ENCODE results near the gene CTDSP1. TPM values are rescaled to one million over a fixed set of nuclear protein-coding genes. Genes with fewer than 3 reads are reported as not detected.

Gene CTDSP1
- total RNA-seq, 1 donor from 2014 or later, result 114 TPM

GRCh38 chr2:218396688-218397462, 2.8 kb upstream of the CTDSP1 start:
- Mint-ChIP-seq H3K4me3 (ENCODE audit: low read depth) (peak overlapping the region; percentile 86), H3K27ac (peak overlapping the region; percentile 93), H3K36me3 (ENCODE audit: low read depth) (peaks cover 9% of the 10 kb centered on the region), H3K27me3 (ENCODE audit: low read depth) (no peaks in the 10 kb centered on the region), H3K4me1 (ENCODE audit: low read depth) (peaks cover 33% of the 10 kb centered on the region), H3K9me3 (no peaks in the 10 kb centered on the region)
- intact Hi-C loops (cut with micrococcal nuclease), result loop anchor here (1.0 to 5.0 kb wide), 11 partner anchors 9 to 882 kb away; partner anchors contain the start of genes AAMP, BCS1L, CNOT9 and CNPPD1
- DNase-seq (ENCODE audit: low spot score), result peak; percentile 76

- intact Hi-C loops (cut with micrococcal nuclease), result loop anchor here (1.0 to 5.0 kb wide), 3 partner anchors 120 to 882 kb away; partner anchors contain the start of genes CNPPD1, DNAJB2 and RETREG2
- Mint-ChIP-seq H3K4me1 (ENCODE audit: low read depth) (peaks cover 33% of the 10 kb centered on the region), H3K27ac (peak overlapping the region; percentile 93), H3K4me3 (ENCODE audit: low read depth) (peak overlapping the region; percentile 86), H3K36me3 (ENCODE audit: low read depth) (peaks cover 14% of the 10 kb centered on the region), H3K9me3 (no peaks in the 10 kb centered on the region), H3K27me3 (ENCODE audit: low read depth) (no peaks in the 10 kb centered on the region)
- DNase-seq (ENCODE audit: low spot score), result no peak
Observed at GRCh38 chr2:218397463-218397819, 2.2 kb upstream of the CTDSP1 start.

GRCh38 chr2:218397820-218398436, 1.7 kb upstream of the CTDSP1 start:
- no peaks in the 10 kb centered on the region for H3K27me3 Mint-ChIP-seq (ENCODE audit: low read depth)
- H3K27ac Mint-ChIP-seq, result peak overlapping the region; percentile 93
- intact Hi-C loops (cut with micrococcal nuclease), result loop anchor here (1.0 to 5.0 kb wide), 3 partner anchors 119 to 881 kb away; partner anchors contain the start of genes CNPPD1, DNAJB2 and RETREG2
- peak overlapping the region; percentile 86 for H3K4me3 Mint-ChIP-seq (ENCODE audit: low read depth)
- H3K9me3 Mint-ChIP-seq, result no peaks in the 10 kb centered on the region
- H3K36me3 Mint-ChIP-seq (ENCODE audit: low read depth), result peaks cover 18% of the 10 kb centered on the region
- H3K4me1 Mint-ChIP-seq (ENCODE audit: low read depth), result peaks cover 33% of the 10 kb centered on the region
- peak; percentile 70 for DNase-seq (ENCODE audit: low spot score)

DNA sequence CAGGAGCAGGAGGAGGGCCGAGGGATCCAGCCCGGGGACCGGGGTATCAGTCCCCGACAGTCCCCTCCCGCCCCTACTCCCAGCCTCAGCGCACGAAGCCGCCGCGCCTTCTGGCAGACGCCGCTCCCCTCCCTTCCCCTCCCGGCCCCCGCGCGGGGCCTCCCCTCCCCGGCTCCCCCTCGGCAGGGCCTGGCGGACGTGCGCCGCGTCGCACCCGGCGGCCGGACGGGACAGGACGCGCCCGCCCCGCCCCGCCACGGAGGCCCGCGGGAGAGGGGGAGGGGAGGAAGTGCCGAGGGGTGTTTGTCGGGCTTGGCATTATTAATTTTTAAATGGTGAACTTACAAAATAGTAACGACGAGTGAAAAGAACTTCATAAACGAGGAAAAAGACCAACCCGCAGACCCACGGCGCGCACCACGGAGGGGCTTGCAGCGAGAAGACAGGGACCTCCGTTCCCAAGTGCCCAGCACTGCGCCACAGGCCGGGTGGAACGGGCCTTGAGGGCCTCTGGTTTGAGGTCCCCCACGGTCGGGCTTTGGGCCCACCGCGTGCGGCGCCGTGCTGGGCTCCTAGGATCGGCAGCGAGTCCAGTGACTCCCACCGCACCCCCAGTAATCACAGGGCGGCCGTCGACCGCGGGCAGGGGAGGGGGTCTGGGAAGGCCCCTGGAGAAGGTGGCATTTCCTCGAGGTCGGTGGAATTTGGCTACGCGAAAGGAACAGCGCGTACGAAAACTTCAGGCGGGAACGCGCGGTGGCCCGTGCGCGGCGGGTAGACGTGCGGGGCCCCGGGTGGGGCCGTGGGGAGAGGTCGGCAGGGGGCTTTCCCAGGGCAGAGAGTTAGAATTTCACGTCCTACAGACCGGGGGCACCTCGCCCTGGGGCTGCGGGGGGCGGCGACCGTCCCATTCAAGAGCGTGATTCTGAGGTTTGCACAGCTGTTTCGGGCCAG, 954 bp upstream of the CTDSP1 start:
- no peaks in the 10 kb centered on the region for H3K9me3 Mint-ChIP-seq
- DNase-seq (ENCODE audit: low spot score), result peak; percentile 64
- peak overlapping the region; percentile 86 for H3K4me3 Mint-ChIP-seq (ENCODE audit: low read depth)
- intact Hi-C loops (cut with micrococcal nuclease), result loop anchor here (5.0 kb wide), 2 partner anchors 119 to 779 kb away; partner anchors contain the start of genes CNPPD1 and RETREG2
- peak overlapping the region; percentile 93 for H3K27ac Mint-ChIP-seq
- peaks cover 26% of the 10 kb centered on the region for H3K36me3 Mint-ChIP-seq (ENCODE audit: low read depth)
- no peaks in the 10 kb centered on the region for H3K27me3 Mint-ChIP-seq (ENCODE audit: low read depth)
- H3K4me1 Mint-ChIP-seq (ENCODE audit: low read depth), result peaks cover 35% of the 10 kb centered on the region

DNA sequence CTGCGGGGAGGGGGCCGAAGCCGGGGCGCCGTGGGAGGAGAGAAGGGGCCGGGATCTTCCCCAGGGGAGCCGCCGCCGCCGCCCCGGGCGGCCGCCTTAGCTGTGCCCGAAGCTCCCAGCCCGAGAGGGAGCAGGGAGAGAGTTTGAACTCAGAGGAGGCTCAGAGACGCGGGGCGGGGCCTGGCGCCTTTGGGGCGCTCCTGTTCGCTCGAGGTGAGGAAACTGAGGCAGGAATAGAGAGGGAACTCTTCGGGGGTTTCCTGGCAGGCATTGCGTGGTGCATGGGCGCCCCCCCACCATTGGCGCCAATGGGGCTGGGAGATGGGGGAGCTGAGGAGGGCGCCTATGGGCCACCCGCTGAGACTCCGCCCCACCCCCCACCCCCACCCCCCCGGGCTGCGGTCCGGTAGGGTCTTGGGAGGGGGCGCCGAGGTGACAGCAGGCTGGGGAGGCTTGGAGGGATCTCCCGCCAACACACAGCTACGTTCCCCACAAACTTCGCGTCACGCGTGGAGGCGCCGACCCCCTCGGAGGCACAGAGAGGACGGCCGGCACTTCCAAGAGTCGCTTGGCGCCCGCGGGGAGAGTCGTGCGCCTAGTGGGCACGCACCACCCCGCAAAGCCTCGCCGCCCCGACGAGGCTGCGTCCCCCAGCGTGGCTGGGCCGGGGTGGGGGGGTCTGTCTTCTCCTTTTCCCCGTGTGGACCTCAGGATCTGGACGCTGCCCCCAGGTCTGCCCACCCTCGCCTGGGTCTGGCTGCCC, 680 bp downstream of the CTDSP1 start:
- Mint-ChIP-seq H3K4me3 (ENCODE audit: low read depth) (peak overlapping the region; percentile 93), H3K27ac (peak overlapping the region; percentile 83), H3K4me1 (ENCODE audit: low read depth) (peaks cover 35% of the 10 kb centered on the region), H3K27me3 (ENCODE audit: low read depth) (no peaks in the 10 kb centered on the region), H3K9me3 (no peaks in the 10 kb centered on the region), H3K36me3 (ENCODE audit: low read depth) (peaks cover 40% of the 10 kb centered on the region)
- DNase-seq (ENCODE audit: low spot score), result peak; percentile 43
- intact Hi-C loops (cut with micrococcal nuclease), result loop anchor here (10.0 kb wide), 1 partner anchor 854 kb away; the partner anchor contains the start of genes TUBA4A and TUBA4B

GRCh38 chr2:218400930-218401881, 1.5 kb downstream of the CTDSP1 start:
- H3K9me3 Mint-ChIP-seq, result no peaks in the 10 kb centered on the region
- intact Hi-C loops (cut with micrococcal nuclease), result loop anchor here (10.0 kb wide), 1 partner anchor 854 kb away; the partner anchor contains the start of genes TUBA4A and TUBA4B
- H3K27me3 Mint-ChIP-seq (ENCODE audit: low read depth), result no peaks in the 10 kb centered on the region
- H3K4me3 Mint-ChIP-seq (ENCODE audit: low read depth), result peak overlapping the region; percentile 93
- H3K36me3 Mint-ChIP-seq (ENCODE audit: low read depth), result peaks cover 47% of the 10 kb centered on the region
- peaks cover 38% of the 10 kb centered on the region for H3K4me1 Mint-ChIP-seq (ENCODE audit: low read depth)
- H3K27ac Mint-ChIP-seq, result peak overlapping the region; percentile 33
- DNase-seq (ENCODE audit: low spot score), result no peak

GRCh38 chr2:218401890-218402289, 2.2 kb downstream of the CTDSP1 start:
- no peak for DNase-seq (ENCODE audit: low spot score)
- Mint-ChIP-seq H3K4me1 (ENCODE audit: low read depth) (peaks cover 39% of the 10 kb centered on the region), H3K27me3 (ENCODE audit: low read depth) (no peaks in the 10 kb centered on the region), H3K4me3 (ENCODE audit: low read depth) (peak overlapping the region; percentile 93), H3K36me3 (ENCODE audit: low read depth) (peaks cover 47% of the 10 kb centered on the region), H3K27ac (no peak overlapping the region), H3K9me3 (no peaks in the 10 kb centered on the region)
- intact Hi-C loops (cut with micrococcal nuclease), result loop anchor here (10.0 kb wide), 1 partner anchor 853 kb away; the partner anchor contains the start of genes TUBA4A and TUBA4B

GRCh38 chr2:218402491-218402901, 2.8 kb downstream of the CTDSP1 start:
- peaks cover 39% of the 10 kb centered on the region for H3K4me1 Mint-ChIP-seq (ENCODE audit: low read depth)
- H3K27me3 Mint-ChIP-seq (ENCODE audit: low read depth), result no peaks in the 10 kb centered on the region
- peak overlapping the region; percentile 33 for H3K4me3 Mint-ChIP-seq (ENCODE audit: low read depth)
- H3K27ac Mint-ChIP-seq, result peak overlapping the region; percentile 4
- intact Hi-C loops (cut with micrococcal nuclease), result loop anchor here (10.0 kb wide), 1 partner anchor 852 kb away; the partner anchor contains the start of genes TUBA4A and TUBA4B
- H3K9me3 Mint-ChIP-seq, result no peaks in the 10 kb centered on the region
- no peak for DNase-seq (ENCODE audit: low spot score)
- H3K36me3 Mint-ChIP-seq (ENCODE audit: low read depth), result peaks cover 47% of the 10 kb centered on the region

GRCh38 chr2:218402911-218403411, 3.3 kb downstream of the CTDSP1 start:
- peaks cover 36% of the 10 kb centered on the region for H3K4me1 Mint-ChIP-seq (ENCODE audit: low read depth)
- no peaks in the 10 kb centered on the region for H3K27me3 Mint-ChIP-seq (ENCODE audit: low read depth)
- DNase-seq (ENCODE audit: low spot score), result no peak
- intact Hi-C loops (cut with micrococcal nuclease), result loop anchor here (10.0 kb wide), 1 partner anchor 852 kb away; the partner anchor contains the start of genes TUBA4A and TUBA4B
- no peaks in the 10 kb centered on the region for H3K9me3 Mint-ChIP-seq
- H3K27ac Mint-ChIP-seq, result no peak overlapping the region
- peaks cover 47% of the 10 kb centered on the region for H3K36me3 Mint-ChIP-seq (ENCODE audit: low read depth)
- peak overlapping the region; percentile 50 for H3K4me3 Mint-ChIP-seq (ENCODE audit: low read depth)

DNA sequence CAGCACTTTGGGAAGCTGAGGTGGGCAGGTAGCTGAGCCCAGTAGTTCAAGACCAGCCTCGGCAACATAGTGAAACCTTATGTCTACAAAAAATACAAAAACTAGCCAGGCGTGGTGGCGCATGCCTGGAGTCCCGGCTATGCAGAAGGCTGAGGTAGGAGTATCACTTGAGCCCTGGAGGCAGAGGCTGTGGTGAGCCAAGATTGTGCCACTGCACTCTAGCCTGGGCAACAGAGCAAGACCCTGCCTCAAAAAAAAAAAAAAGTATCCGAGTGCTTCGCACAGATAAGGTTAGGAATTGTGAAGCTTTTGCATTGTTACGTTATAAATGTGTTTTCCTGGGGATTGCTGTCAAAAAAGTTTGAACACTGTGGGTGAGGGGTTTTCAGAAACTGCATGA, 4.1 kb downstream of the CTDSP1 start:
- Mint-ChIP-seq H3K36me3 (ENCODE audit: low read depth) (peaks cover 47% of the 10 kb centered on the region), H3K9me3 (no peaks in the 10 kb centered on the region), H3K27me3 (ENCODE audit: low read depth) (no peaks in the 10 kb centered on the region), H3K27ac (peak overlapping the region; percentile 6), H3K4me1 (ENCODE audit: low read depth) (peaks cover 36% of the 10 kb centered on the region), H3K4me3 (ENCODE audit: low read depth) (no peak overlapping the region)
- DNase-seq (ENCODE audit: low spot score), result no peak
- intact Hi-C loops (cut with micrococcal nuclease), result loop anchor here (10.0 kb wide), 1 partner anchor 851 kb away; the partner anchor contains the start of genes TUBA4A and TUBA4B

All from activated T-helper 2 cell treated with anti-CD3 and anti-CD28 coated beads, Interferon-gamma antibody, Interleukin-2, Interleukin-4, amounts not matched to agents 10 μg/mL and 5 μg/mL and 100 μg/mL, durations not matched to agents 14 hours and 24 hours and 36 hours (primary cell).